B cell (primary cell): ENCODE data around the gene ELMO1. TPM values are rescaled to one million over a fixed set of nuclear protein-coding genes. Genes with fewer than 3 reads are reported as not detected.

ENCODE experiments used
- ATAC-seq: fragments of 200-7000 bp; cut with Tn5 transposase; one replicate; pipeline ENCODE4 v1.10.0; 2021; ENCODE audit warnings: low read depth, mild to moderate bottlenecking, moderate number of reproducible peaks, moderate library complexity
- CTCF ChIA-PET: fragments of 350-600 bp; sonication (Branson Sonifier 250); formaldehyde crosslinking; loops from one replicate; lab custom pipeline; 2021; ENCODE audit warnings: antibody characterized with exemption, inconsistent platforms; lab: Charles Lee
- POLR2A ChIA-PET: fragments of 350-600 bp; sonication (Branson Sonifier 250); formaldehyde crosslinking; loops from one replicate; lab custom pipeline; 2021; ENCODE audit warnings: antibody characterized with exemption; lab: Charles Lee
- DNase-seq: peaks from one replicate; pipeline ENCODE4 v3.0.0; 2013
- H2AFZ ChIP-seq: 2 replicates; pipeline ENCODE4 v1.6.1; 2012; ENCODE audit warnings: mild to moderate bottlenecking, low read depth, low read length; ENCODE audit not compliant: insufficient read depth, poor library complexity, severe bottlenecking
- H3K27ac ChIP-seq, 2 donors: 1 replicate in 1 of 2; 2 replicates in 1 of 2; pipeline ENCODE4 v1.5.1; 2012 to 2013; ENCODE audit warnings: low read length in 2 of 2, mild to moderate bottlenecking in 2 of 2, moderate library complexity in 1 of 2
- H3K27me3 ChIP-seq, 4 experiments: fragments of 200-600 bp in 1 of 4; sonication (generic) in 1 of 4; replicated peaks in 1 of 4; 1 replicate in 2 of 4; 2 replicates in 2 of 4; pipeline versions ENCODE4 v1.6.1 to v1.7.0; 2013 to 2016; ENCODE audit warnings: low read length in 3 of 4, mild to moderate bottlenecking in 2 of 4, mixed read lengths in 1 of 4, moderate library complexity in 1 of 4; ENCODE audit not compliant: insufficient read depth in 4 of 4, control insufficient read depth in 3 of 4; ENCODE audit errors: control extremely low read depth in 1 of 4
- H3K36me3 ChIP-seq, 2 experiments: replicated peaks in 1 of 2; 1 replicate in 1 of 2; 2 replicates in 1 of 2; pipeline versions ENCODE4 v1.6.1 to v1.7.1; 2013; ENCODE audit warnings: low read length in 1 of 2; ENCODE audit not compliant: insufficient read depth in 2 of 2, control insufficient read depth in 1 of 2; ENCODE audit errors: control extremely low read depth in 1 of 2, extremely low read depth in 1 of 2
- H3K4me1 ChIP-seq, 2 donors: fragments of 200-600 bp in 1 of 2; sonication (generic) in 1 of 2; 1 replicate in 1 of 2; 2 replicates in 1 of 2; pipeline versions ENCODE4 v1.5.1 to v1.6.1; 2013 to 2017; ENCODE audit warnings: low read length in 2 of 2; ENCODE audit not compliant: control insufficient read depth in 2 of 2, insufficient read depth in 2 of 2
- H3K4me2 ChIP-seq: replicated peaks from 2 replicates; pipeline ENCODE3; 2012; ENCODE audit warnings: mild to moderate bottlenecking, low read depth, low read length; ENCODE audit not compliant: poor library complexity, severe bottlenecking
- H3K4me3 ChIP-seq, 5 experiments: fragments of 200-600 bp in 1 of 5; sonication (generic) in 1 of 5; 1 replicate in 3 of 5; 2 replicates in 2 of 5; pipeline versions ENCODE4 v1.5.1 to v1.7.0; 2011 to 2016; ENCODE audit warnings: low read length in 4 of 5, mild to moderate bottlenecking in 4 of 5, low read depth in 2 of 5, control low read depth in 1 of 5, moderate library complexity in 1 of 5; ENCODE audit not compliant: insufficient read depth in 1 of 5; ENCODE audit errors: control extremely low read depth in 1 of 5, extremely low read depth in 1 of 5
- H3K79me2 ChIP-seq: fragments of 200-600 bp; sonication (generic); one replicate; pipeline ENCODE4 v1.6.0; 2016; ENCODE audit warnings: low read length; ENCODE audit not compliant: control insufficient read depth, insufficient read depth
- H3K9ac ChIP-seq: fragments of 200-600 bp; sonication (generic); 2 replicates; pipeline ENCODE4 v1.6.1; 2017; ENCODE audit warnings: mild to moderate bottlenecking, low read length, moderate library complexity
- H3K9me3 ChIP-seq, 3 donors: one replicate each; pipeline versions ENCODE4 v1.6.1 to v1.7.1; 2013; ENCODE audit warnings: low read length in 2 of 3; ENCODE audit not compliant: control insufficient read depth in 2 of 3, insufficient read depth in 1 of 3; ENCODE audit errors: control extremely low read depth in 1 of 3
- H4K20me1 ChIP-seq: 2 replicates; pipeline ENCODE4 v1.6.0; 2012; ENCODE audit warnings: mild to moderate bottlenecking, low read length; ENCODE audit not compliant: insufficient read depth, control insufficient read depth, poor library complexity, severe bottlenecking
- H3K27ac Mint-ChIP-seq: one replicate; pipeline ENCODE4 v1.8.0; 2021; ENCODE audit warnings: mixed read lengths
- H3K27me3 Mint-ChIP-seq: one replicate; pipeline ENCODE4 v1.8.0; 2021; ENCODE audit warnings: mixed read lengths
- H3K4me1 Mint-ChIP-seq: one replicate; pipeline ENCODE4 v1.8.0; 2021; ENCODE audit warnings: mixed read lengths
- H3K4me3 Mint-ChIP-seq: one replicate; pipeline ENCODE4 v1.8.0; 2021; ENCODE audit warnings: mixed read lengths
- H3K9me3 Mint-ChIP-seq: one replicate; pipeline ENCODE4 v1.8.0; 2022; ENCODE audit warnings: mixed read lengths; ENCODE audit not compliant: insufficient read depth
- CTCF ChIP-seq: fragments of 200-600 bp; IDR thresholded peaks from one replicate; pipeline ENCODE4 v1.8.0; 2022; ENCODE audit warnings: antibody characterized with exemption, mild to moderate bottlenecking
- EZH2 ChIP-seq: IDR thresholded peaks from 2 replicates; pipeline ENCODE4 v1.6.1; 2012; ENCODE audit warnings: borderline replicate concordance, low read depth, mild to moderate bottlenecking, moderate library complexity, low read length; ENCODE audit not compliant: insufficient read depth, poor library complexity, severe bottlenecking
- WGBS: methylation state at CpG from one replicate; pipeline ENCODE4 v1.1.5; 2013; ENCODE audit warnings: missing lambda C conversion rate; ENCODE audit not compliant: insufficient coverage; 5-methylcytosine and 5-hydroxymethylcytosine counted together
- intact Hi-C: fragments of 100-400 bp; cut with micrococcal nuclease; formaldehyde crosslinking; loops from one replicate; pipeline ENCODE4 v1.10.0; 2022
- polyA plus RNA-seq: library from polyadenylated mRNA; depleted of rRNA; stranded (reverse); fragments of >200 nt; gene quantifications from 2 replicates; pipeline ENCODE4 v1.2.3, GENCODE V29; 2012
- total RNA-seq, 2 donors: library from RNA; stranded (reverse); fragments of 120-200 nt in 1 of 2; gene quantifications; 1 replicate in 1 of 2; 2 replicates in 1 of 2; pipeline versions ENCODE4 v1.2.3 to v1.2.4, GENCODE V29; 2013 to 2022

Gene ELMO1
- total and polyA plus RNA-seq, 2 donors (not counting 1 experiment from before 2014, with no cell fraction given) = 44.7 to 177 TPM

DNA sequence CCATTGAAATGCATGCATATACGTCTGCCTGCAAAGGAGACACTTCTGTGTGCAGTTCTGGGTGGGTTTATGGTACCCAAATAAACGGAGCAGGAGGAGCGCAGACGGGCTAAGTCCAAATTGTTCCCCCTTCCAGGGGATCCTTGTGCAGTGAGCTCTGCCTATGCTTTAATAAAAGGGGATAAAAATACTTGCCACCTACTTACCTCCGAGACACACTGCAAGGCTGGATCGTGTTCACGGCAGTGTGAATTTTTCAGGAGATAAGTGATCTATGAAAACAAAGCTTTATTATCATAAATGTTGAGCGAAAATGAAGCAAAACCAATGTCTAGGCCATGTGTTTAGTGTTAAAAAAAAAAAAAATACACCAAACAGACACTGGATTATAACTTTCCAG is 415.5 kb downstream of the ELMO1 start:
- WGBS = 100% methylated on average over 2 of the region's 8 CpGs

DNA sequence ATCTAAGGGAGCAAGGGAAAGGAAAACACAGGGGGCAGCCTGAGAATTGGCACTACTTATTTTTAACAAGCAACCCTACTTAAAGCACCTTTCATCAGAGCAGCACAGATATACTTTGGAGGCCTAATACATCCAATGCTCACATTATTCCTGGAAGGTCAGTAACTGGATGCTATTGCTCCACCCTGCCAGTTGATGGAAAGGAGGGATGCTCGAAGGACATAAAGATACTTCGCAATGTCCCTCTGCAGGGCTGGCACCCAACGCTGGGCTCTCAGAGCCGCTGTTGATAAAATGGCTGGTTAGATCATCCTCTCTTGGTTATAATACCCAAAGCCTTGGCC is 416.4 kb downstream of the ELMO1 start:
- Histone ChIP-seq H3K79me2 (no peaks in the 10 kb centered on the region), H3K4me2 (no peak overlapping the region), H3K36me3 (peaks cover 6 to 17% of the 10 kb centered on the region in 2 experiments), H3K27ac (no peak overlapping the region), H3K4me1 (no peaks in the 10 kb centered on the region), H2AFZ (no peak overlapping the region), H3K9ac (no peak overlapping the region), H3K27me3 (no peaks in the 10 kb centered on the region), H3K9me3 (no peaks in the 10 kb centered on the region), H3K4me3 (no peak overlapping the region), H4K20me1 (no peaks in the 10 kb centered on the region)
- ChIA-PET CTCF (no interaction called here), POLR2A (no interaction called here)
- H3K4me3 Mint-ChIP-seq = no peak overlapping the region
- H3K27ac Mint-ChIP-seq = no peak overlapping the region
- ATAC-seq (no peak), DNase-seq (no peak)
- no peak for TF ChIP-seq EZH2
- TF ChIP-seq CTCF = no peak
- WGBS = 100% methylated on average over 4 of the region's 4 CpGs
- H3K27me3 Mint-ChIP-seq = no peaks in the 10 kb centered on the region
- H3K4me1 Mint-ChIP-seq = no peaks in the 10 kb centered on the region
- intact Hi-C loops = no loop called here
- no peaks in the 10 kb centered on the region for H3K9me3 Mint-ChIP-seq

More for the DNA sequence above, 415.5 kb downstream of the ELMO1 start:
- TF ChIP-seq EZH2 (no peak), CTCF (no peak)
- ATAC-seq (no peak), DNase-seq (no peak)
- H3K27me3 ChIP-seq = no peaks in the 10 kb centered on the region
- intact Hi-C loops = no loop called here
- H3K79me2 ChIP-seq = no peaks in the 10 kb centered on the region
- H3K9me3 ChIP-seq = peaks cover 0 to 2% (median 0%) of the 10 kb centered on the region in 3 donors
- ChIA-PET POLR2A (no interaction called here), CTCF (no interaction called here)
- no peaks in the 10 kb centered on the region for H4K20me1 ChIP-seq
- Mint-ChIP-seq H3K27me3 (no peaks in the 10 kb centered on the region), H3K27ac (no peak overlapping the region), H3K4me3 (no peak overlapping the region), H3K4me1 (no peaks in the 10 kb centered on the region), H3K9me3 (no peaks in the 10 kb centered on the region)
- H3K4me1 ChIP-seq = no peaks in the 10 kb centered on the region
- no peak overlapping the region for H2AFZ ChIP-seq
- H3K36me3 ChIP-seq = peaks cover 6 to 17% of the 10 kb centered on the region in 2 experiments
- H3K4me2 ChIP-seq = no peak overlapping the region
- H3K27ac ChIP-seq = no peak overlapping the region
- H3K9ac ChIP-seq = no peak overlapping the region
- H3K4me3 ChIP-seq = no peak overlapping the region
